Mesodermal cell (in vitro differentiated cells): ENCODE measurements around the gene ZBTB37.
"Not testable (repeated sequence)": the region's sequence is repeated elsewhere in the genome, so short reads cannot be mapped to it uniquely, and the experiment has no call there.

ENCODE experiments used
- H3K27ac ChIP-seq: 2 replicates; pipeline ENCODE4 v1.7.0; 2013; ENCODE audit warnings: mild to moderate bottlenecking, low read depth, low read length, moderate library complexity; ENCODE audit not compliant: severe bottlenecking
- H3K36me3 ChIP-seq: 2 replicates; pipeline ENCODE4 v1.7.1; 2013; ENCODE audit warnings: mild to moderate bottlenecking, low read length, moderate library complexity; ENCODE audit not compliant: control insufficient read depth, insufficient read depth
- H3K4me1 ChIP-seq: one replicate; pipeline ENCODE4 v1.7.1; 2013; ENCODE audit warnings: mild to moderate bottlenecking, low read length; ENCODE audit not compliant: insufficient read depth, control insufficient read depth, poor library complexity, severe bottlenecking
- H3K4me3 ChIP-seq: 2 replicates; pipeline ENCODE4 v1.7.0; 2013; ENCODE audit warnings: low read length, control low read depth, mild to moderate bottlenecking; ENCODE audit not compliant: insufficient read depth, poor library complexity, severe bottlenecking; ENCODE audit errors: extremely low read depth
- H3K9me3 ChIP-seq: 2 replicates; pipeline ENCODE4 v1.7.1; 2013; ENCODE audit warnings: mild to moderate bottlenecking, low read length, moderate library complexity; ENCODE audit not compliant: control insufficient read depth
- WGBS, 2 experiments: methylation state at CpG; one replicate each; pipeline ENCODE4 v1.1.5; 2013; ENCODE audit warnings: missing lambda C conversion rate in 2 of 2; ENCODE audit not compliant: insufficient coverage in 2 of 2; 5-methylcytosine and 5-hydroxymethylcytosine counted together

The ZBTB37 gene

GRCh38 chr1:173914366-173914871 lies 46.2 kb downstream of the ZBTB37 start:
- H3K9me3 ChIP-seq: no peaks in the 10 kb centered on the region
- H3K36me3 ChIP-seq: no peaks in the 10 kb centered on the region
- no peak overlapping the region for H3K27ac ChIP-seq
- H3K4me3 ChIP-seq: no peak overlapping the region
- no peaks in the 10 kb centered on the region for H3K4me1 ChIP-seq
- 80 to 83% methylated on average over 13 of the region's 13 CpGs for WGBS, 2 experiments

- 92 to 97% methylated on average over 2 of the region's 2 CpGs for WGBS, 2 experiments
- H3K4me3 ChIP-seq: no peak overlapping the region
- no peaks in the 10 kb centered on the region for H3K4me1 ChIP-seq
These were observed 47.4 kb downstream of the ZBTB37 start for GRCh38 chr1:173915596-173915995.

GRCh38 chr1:173916667-173917066 lies 48.5 kb downstream of the ZBTB37 start:
- H3K27ac ChIP-seq: no peak overlapping the region
- WGBS, 2 experiments: 92 to 96% methylated on average over 4 of the region's 4 CpGs
- no peak overlapping the region for H3K4me3 ChIP-seq
- no peaks in the 10 kb centered on the region for H3K36me3 ChIP-seq
- no peaks in the 10 kb centered on the region for H3K4me1 ChIP-seq
- no peaks in the 10 kb centered on the region for H3K9me3 ChIP-seq

More at GRCh38 chr1:173915596-173915995, 47.4 kb downstream of the ZBTB37 start:
- Histone ChIP-seq H3K27ac (no peak overlapping the region), H3K9me3 (no peaks in the 10 kb centered on the region), H3K36me3 (no peaks in the 10 kb centered on the region)

- H3K4me3 ChIP-seq: no peak within 1 kb of the TSS
- 96 to 100% methylated on average over 2 to 3 of the region's 3 CpGs for WGBS, 2 experiments
- no peaks in the 10 kb centered on the region for H3K4me1 ChIP-seq
- H3K27ac ChIP-seq: no peak within 1 kb of the TSS
- H3K9me3 ChIP-seq: no peaks in the 10 kb centered on the region
- no peaks in the 10 kb centered on the region for H3K36me3 ChIP-seq
These were observed 49.0 kb downstream of the ZBTB37 start, which contains the start of gene SERPINC1 for GRCh38 chr1:173917149-173917548. TSS of gene SERPINC1 (minus strand) at chr1:173917327. CDS start at chr1:173917259, 68 bp downstream.

- H3K4me1 ChIP-seq: no peaks in the 10 kb centered on the region
- H3K4me3 ChIP-seq: no peak overlapping the region
- no peaks in the 10 kb centered on the region for H3K9me3 ChIP-seq
- H3K36me3 ChIP-seq: no peaks in the 10 kb centered on the region
- no peak overlapping the region for H3K27ac ChIP-seq
- 75 to 85% methylated on average over 6 to 7 of the region's 12 CpGs for WGBS, 2 experiments
These were observed 49.7 kb downstream of the ZBTB37 start for GRCh38 chr1:173917635-173918493.

- H3K36me3 ChIP-seq: no peaks in the 10 kb centered on the region
- H3K9me3 ChIP-seq: no peaks in the 10 kb centered on the region
- H3K27ac ChIP-seq: no peak overlapping the region
- no peak overlapping the region for H3K4me3 ChIP-seq
- 82 to 95% methylated on average over 3 of the region's 5 CpGs for WGBS, 2 experiments
- no peaks in the 10 kb centered on the region for H3K4me1 ChIP-seq
These were observed 52.7 kb downstream of the ZBTB37 start for GRCh38 chr1:173920861-173921260.

- H3K9me3 ChIP-seq: no peaks in the 10 kb centered on the region
- no peaks in the 10 kb centered on the region for H3K36me3 ChIP-seq
- no peak overlapping the region for H3K4me3 ChIP-seq
- 92 to 93% methylated on average over 8 of the region's 8 CpGs for WGBS, 2 experiments
- H3K27ac ChIP-seq: no peak overlapping the region
- no peaks in the 10 kb centered on the region for H3K4me1 ChIP-seq
These were observed 57.4 kb downstream of the ZBTB37 start for GRCh38 chr1:173925306-173926242.

- H3K27ac ChIP-seq, H3K4me3 ChIP-seq, H3K9me3 ChIP-seq, H3K4me1 ChIP-seq: not testable (repeated sequence)
- WGBS, 2 experiments: 93% methylated on average over 3 of the region's 5 CpGs; no CpG with 5 or more reads in 1 of the 2 experiments
- peaks cover 30% of the 10 kb centered on the region for H3K36me3 ChIP-seq
These were observed 62.4 kb downstream of the ZBTB37 start for GRCh38 chr1:173930541-173930940.

- no peaks in the 10 kb centered on the region for H3K9me3 ChIP-seq
- no peak overlapping the region for H3K27ac ChIP-seq
- no peaks in the 10 kb centered on the region for H3K4me1 ChIP-seq
- 67 to 100% methylated on average over 1 of the region's 1 CpG for WGBS, 2 experiments
- H3K4me3 ChIP-seq: no peak overlapping the region
- H3K36me3 ChIP-seq: peaks cover 66% of the 10 kb centered on the region
These were observed 66.3 kb downstream of the ZBTB37 start for GRCh38 chr1:173934440-173934839.

- no peaks in the 10 kb centered on the region for H3K9me3 ChIP-seq
- WGBS, 2 experiments: 100% methylated on average over 1 of the region's 2 CpGs; no CpG with 5 or more reads in 1 of the 2 experiments
- no peaks in the 10 kb centered on the region for H3K4me1 ChIP-seq
- H3K27ac ChIP-seq: no peak overlapping the region
- H3K4me3 ChIP-seq: no peak overlapping the region
- peaks cover 79% of the 10 kb centered on the region for H3K36me3 ChIP-seq
These were observed 68.9 kb downstream of the ZBTB37 start for GRCh38 chr1:173937062-173937461.
